Activated T-cell treated with anti-CD3 and anti-CD28 coated beads, Interleukin-2, amount 50 U/mL, for 1 hour (primary cell): ENCODE data around the gene ERFE.

Experiments
- DNase-seq: peaks from one replicate; pipeline ENCODE4 v3.0.0-alpha.2; 2020

ERFE gene

GRCh38 chr2:238140040-238140439 lies 18.7 kb upstream of the ERFE start:
- DNase-seq = no peak

GRCh38 chr2:238140721-238141540 lies 17.8 kb upstream of the ERFE start:
- DNase-seq = no peak

GRCh38 chr2:238141541-238142318 lies 17.0 kb upstream of the ERFE start:
- no peak for DNase-seq

GRCh38 chr2:238142382-238143205 lies 16.2 kb upstream of the ERFE start:
- no peak for DNase-seq

GRCh38 chr2:238143239-238143951 lies 15.4 kb upstream of the ERFE start:
- DNase-seq = no peak

- no peak for DNase-seq
These were observed 14.5 kb upstream of the ERFE start for GRCh38 chr2:238144262-238144661.

- no peak for DNase-seq
These were observed 13.7 kb upstream of the ERFE start for GRCh38 chr2:238145046-238145445.

GRCh38 chr2:238145851-238146250 lies 12.9 kb upstream of the ERFE start:
- DNase-seq = no peak

- no peak for DNase-seq
These were observed 11.8 kb upstream of the ERFE start for GRCh38 chr2:238146884-238147544.

GRCh38 chr2:238148981-238149380 lies 9.8 kb upstream of the ERFE start:
- no peak for DNase-seq

GRCh38 chr2:238149841-238150572 lies 8.8 kb upstream of the ERFE start:
- DNase-seq = no peak

GRCh38 chr2:238150686-238151085 lies 8.1 kb upstream of the ERFE start:
- DNase-seq = no peak

GRCh38 chr2:238151205-238151604 lies 7.6 kb upstream of the ERFE start:
- DNase-seq = no peak

- DNase-seq = no peak
These were observed 7.0 kb upstream of the ERFE start for GRCh38 chr2:238151628-238152235.

GRCh38 chr2:238152771-238153688 lies 5.7 kb upstream of the ERFE start:
- no peak for DNase-seq

GRCh38 chr2:238154570-238154969 lies 4.2 kb upstream of the ERFE start:
- DNase-seq = no peak

- no peak for DNase-seq
These were observed 3.6 kb upstream of the ERFE start for GRCh38 chr2:238155051-238155760.

- DNase-seq = no peak
These were observed 2.7 kb upstream of the ERFE start for GRCh38 chr2:238155761-238156694.
